Stimulated activated CD4-positive, alpha-beta T cell treated with anti-CD3 and anti-CD28 coated beads, Interleukin-1b, Interleukin-23, amount 100 ng/mL, for 1 hour (primary cell): ENCODE results near the gene FOSL1.
"Not testable (repeated sequence)": the region's sequence is repeated elsewhere in the genome, so short reads cannot be mapped to it uniquely, and the experiment has no call there.

Source experiments
- DNase-seq, 2 donors: peaks; one replicate each; pipeline ENCODE4 v3.0.0-alpha.2; 2020; ENCODE audit warnings: low read depth in 2 of 2

Gene FOSL1

GRCh38 chr11:65852508-65853245, 47.5 kb downstream of the FOSL1 start:
- DNase-seq, result no peak

DNA sequence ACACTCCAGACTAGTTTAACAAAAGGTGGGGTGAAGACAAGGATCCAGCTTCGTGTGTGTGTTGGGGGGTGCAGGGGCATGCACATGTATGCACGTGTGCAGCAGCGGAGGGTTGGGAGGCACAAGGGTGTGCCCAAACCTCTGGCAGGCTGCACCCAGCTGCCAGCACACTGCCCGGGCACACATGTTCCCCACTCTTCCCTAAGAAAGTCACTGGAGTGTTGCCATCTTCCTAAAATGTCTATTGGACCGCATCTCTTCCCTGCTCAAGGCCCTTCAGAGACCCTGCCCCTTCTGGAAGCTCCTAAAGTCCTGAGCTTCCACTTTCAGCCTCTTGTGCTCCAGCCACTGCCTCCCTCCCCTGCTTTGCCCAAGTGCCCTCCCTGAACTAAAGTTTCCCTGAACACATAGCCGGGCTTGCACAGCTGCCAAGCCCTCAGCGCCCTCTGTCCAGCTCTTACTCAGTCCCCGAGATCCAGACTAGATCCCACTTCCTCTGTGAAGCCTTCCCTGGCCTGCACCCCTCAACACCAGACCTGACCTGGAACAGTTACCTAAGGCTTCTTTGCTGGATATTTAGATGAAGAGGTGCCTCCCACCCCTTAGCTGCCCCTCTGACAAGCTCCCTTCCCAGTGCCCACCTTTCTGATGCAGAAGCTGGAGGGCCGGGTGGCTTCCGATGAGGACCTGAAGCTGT, 48.2 kb downstream of the FOSL1 start:
- DNase-seq, result no peak

DNA sequence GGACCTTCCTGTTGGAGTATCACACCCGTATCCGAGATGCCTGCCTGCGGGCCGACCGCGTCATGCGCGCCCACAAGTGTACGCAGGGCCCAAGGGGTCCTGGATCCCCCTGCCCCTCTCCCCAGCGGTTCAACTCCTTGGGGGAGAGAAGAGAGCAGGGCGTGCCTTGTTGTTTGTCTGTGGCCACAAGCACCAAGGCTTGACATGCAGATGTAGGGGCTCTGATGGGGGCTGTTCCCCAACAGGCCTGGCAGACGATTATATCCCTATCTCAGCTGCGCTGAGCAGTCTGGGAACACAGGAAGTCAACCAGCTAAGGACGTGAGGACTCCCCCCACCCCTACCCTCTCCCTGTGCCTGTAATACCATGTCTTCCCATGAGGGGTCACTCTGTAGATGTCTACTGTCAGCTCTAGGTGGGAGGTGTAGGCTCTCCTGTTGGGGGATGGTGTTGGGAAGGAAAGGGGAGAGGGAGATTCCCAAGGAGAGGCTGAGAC, 49.1 kb downstream of the FOSL1 start:
- DNase-seq, result no peak

DNA sequence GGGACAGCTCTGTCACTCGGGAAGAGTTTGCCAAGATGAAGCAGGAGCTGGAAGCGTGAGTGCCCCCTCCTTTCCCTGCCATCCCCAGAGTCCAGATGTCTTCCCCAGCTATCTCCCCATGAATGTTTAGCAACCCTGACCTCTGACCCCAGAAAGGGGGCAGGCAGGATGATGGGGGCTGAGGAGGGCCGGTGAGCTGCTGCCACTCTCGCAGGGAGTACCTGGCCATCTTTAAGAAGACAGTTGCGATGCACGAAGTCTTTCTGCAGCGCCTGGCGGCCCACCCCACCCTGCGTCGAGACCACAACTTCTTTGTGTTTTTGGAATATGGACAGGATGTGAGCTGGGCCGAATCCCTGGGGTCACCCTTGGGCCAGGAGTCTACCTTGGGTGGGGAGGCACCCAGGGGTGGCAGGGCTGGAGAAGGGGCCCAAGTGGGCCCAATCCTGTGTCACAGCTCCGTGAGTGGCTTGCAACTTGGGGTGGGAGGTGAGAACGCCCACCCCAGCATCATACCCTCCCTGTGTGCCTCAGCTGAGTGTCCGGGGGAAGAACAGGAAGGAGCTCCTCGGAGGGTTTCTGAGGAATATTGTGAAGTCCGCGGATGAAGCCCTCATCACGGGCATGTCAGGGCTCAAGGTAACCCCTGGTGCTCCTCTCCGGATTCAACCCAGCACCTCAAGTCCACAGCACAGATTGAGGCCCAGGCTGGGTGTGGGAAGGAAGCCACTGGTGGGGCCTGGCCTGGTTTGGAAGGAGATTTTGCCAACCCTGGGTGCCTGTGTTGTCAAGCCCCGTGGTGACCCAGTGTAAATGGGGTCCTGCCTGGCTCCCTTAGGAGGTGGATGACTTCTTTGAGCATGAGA, 49.7 kb downstream of the FOSL1 start:
- DNase-seq, result no peak

GRCh38 chr11:65849771-65850216, 50.4 kb downstream of the FOSL1 start:
- DNase-seq, result no peak

DNA sequence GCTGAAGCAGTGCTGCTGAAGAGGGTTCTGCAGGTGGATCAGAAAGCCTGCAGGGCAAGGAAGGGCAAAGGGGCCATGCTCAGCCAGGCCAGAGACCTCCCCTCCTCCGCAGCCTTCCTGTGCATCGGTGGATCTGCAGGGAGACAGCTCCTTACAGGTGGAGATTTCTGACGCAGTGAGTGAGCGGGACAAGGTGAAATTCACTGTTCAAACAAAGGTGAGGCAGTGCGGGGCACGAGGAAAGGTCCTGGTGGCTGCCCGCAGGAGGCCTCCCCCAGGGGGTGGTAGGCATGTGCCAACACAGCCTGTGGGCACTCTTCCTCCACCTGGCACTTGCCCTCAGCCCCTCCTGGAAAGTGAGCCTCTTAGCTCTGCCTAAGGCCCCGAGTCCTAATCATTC, 50.8 kb downstream of the FOSL1 start:
- DNase-seq, result no peak

DNA sequence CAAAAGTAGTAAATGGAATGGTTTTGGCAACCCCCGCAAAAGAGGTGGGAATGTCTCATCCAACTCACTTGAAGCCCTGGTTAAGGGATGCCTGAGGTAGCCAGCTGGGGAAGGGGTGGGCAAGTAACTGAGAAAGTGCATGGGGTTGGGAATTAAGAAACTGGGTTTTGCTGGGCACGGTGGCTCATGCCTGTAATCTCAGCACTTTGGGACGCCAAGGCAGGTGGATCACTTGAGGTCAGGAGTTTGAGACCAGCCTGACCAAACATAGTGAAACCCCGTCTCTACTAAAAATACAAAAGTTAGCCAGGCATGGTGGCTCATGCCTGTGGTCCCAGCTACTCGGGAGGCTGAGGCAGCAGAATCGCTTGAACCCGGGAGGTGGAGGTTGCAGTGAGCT, 51.5 kb downstream of the FOSL1 start:
- DNase-seq, result not testable (repeated sequence)

DNA sequence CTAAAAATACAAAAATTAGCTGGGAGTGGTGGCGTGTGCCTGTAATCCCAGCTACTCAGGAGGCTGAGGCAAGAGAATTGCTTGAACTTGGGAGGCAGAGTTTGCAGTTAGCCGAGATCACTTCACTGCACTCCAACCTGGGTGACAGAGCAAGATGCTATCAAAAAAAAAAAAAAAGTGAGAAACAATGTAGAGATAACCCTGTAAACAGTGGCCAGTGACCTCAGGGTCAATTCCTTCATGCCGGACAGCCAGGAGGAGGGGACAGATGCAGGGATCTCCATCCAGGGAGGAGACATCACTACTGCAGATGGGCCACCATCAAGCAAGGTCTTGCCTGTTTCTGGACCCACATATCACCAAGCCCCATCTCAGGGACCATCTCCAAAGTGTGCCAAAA, 52.4 kb downstream of the FOSL1 start:
- no peak for DNase-seq

DNA sequence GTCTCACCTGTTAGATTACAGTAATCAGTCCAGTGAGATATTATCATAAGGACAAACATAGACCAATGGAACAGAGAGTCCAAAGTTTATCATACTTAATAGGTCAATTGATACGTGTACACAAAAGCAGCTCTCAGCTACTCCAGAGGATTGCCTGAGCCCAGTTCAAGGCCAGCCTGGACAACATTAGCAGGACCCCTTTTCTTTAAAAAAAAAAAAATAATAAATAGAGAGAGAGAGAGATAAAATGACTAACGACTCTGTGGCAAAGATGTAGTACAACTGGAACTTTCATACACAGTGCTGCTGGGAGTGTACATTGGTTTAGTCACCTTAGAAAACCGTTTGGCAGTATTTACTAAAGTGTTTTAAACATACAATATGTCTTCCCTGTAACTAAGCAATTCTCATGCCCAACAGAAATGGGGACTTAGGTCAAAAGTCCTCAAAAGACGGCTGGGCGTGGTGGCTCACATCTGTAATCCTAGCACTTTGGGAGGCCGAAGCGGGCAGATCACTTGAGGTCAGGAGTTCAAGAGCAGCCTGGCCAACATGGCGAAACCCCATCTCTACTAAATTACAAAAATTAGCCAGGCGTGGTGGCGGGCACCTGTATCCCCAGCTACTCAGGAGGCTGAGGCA, 55.8 kb downstream of the FOSL1 start:
- DNase-seq, result no peak

DNA sequence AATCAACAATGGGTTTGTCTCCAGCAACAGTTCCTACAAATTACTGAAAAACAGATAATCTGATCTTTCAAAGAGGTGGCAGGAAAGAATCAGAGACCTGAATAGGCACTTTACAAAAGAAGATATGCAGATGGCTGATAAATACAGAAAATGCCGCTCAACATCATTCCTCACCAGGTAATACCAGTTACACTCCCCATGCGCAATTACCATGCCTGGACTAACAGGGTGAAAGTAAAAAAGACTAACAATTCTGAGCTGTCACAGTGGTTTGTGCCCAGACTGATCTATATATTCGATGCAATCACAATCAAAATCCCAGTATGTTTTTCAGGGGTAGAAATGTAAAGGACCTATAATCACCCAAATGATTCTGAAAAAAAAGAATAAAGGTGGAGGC, 56.4 kb downstream of the FOSL1 start:
- DNase-seq, result no peak

DNA sequence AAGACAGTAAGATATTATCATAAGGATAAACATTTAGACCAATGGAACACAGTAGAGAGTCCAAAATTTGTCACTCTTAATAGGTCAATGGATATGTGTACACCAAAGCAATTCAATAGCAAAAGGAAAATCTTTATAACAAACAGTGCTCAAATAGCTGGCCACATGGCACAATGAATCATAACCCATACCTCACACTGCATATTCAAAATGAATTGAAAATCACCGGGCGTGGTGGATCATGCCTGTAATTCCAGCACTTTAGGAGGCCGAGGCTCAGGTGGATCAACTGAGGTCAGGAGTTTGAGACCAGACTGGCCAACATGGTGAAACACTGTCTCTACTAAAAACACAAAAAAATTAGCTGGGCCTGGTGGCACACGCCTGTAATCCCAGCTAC, 58.0 kb downstream of the FOSL1 start:
- DNase-seq, result no peak
